ENCODE results near the gene ERC2.

DNA sequence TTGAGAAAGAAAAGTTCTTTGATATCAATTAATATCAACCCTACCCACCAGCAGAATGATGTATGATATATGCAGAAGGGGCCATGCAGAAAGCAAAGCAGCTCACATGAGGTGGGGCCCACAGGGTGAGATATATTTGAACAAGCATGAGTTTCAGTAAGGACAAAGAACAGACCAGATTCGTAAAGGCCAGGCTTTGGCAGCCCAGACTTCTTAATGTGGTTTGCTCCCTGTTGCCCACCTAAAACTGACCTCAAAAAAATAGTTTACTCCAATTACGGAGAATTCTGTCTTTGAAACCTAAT lies 725.5 kb downstream of the ERC2 start:
- no peak for TF ChIP-seq BHLHE40 (IDR thresholded peaks at IDR 0.05; ENCODE audit: low read depth, low read length)
- no peak for TF ChIP-seq CTCF (IDR thresholded peaks at IDR 0.05)
- no peak for TF ChIP-seq NR3C1 (IDR thresholded peaks at IDR 0.05)
- no peak for TF ChIP-seq MAFK (IDR thresholded peaks at IDR 0.05; ENCODE audit: partially characterized antibody)
- no peak for TF ChIP-seq HDAC2 (IDR thresholded peaks at IDR 0.05)
- TF ChIP-seq POLR2A (IDR thresholded peaks at IDR 0.05; ENCODE audit: low read length): no peak
- no peak for TF ChIP-seq NFE2L2 (conservative IDR thresholded peaks at IDR 0.05; ENCODE audit: low read length)
- no peak for TF ChIP-seq ZSCAN20 (CRISPR knock-in tag; IDR thresholded peaks at IDR 0.05)
- no peak for TF ChIP-seq RFX5 (IDR thresholded peaks at IDR 0.05)
- no peak for TF ChIP-seq EP300 (IDR thresholded peaks at IDR 0.05)
- TF ChIP-seq CBX8 (IDR thresholded peaks at IDR 0.05): no peak
- TF ChIP-seq KDM1A (IDR thresholded peaks at IDR 0.05; ENCODE audit: low read depth): no peak
- TF ChIP-seq POLR2AphosphoS2 (conservative IDR thresholded peaks at IDR 0.05; ENCODE audit: low read length): no peak
